ENCODE measurements around the gene RGS5.
"Not testable (repeated sequence)": the region's sequence is repeated elsewhere in the genome, so short reads cannot be mapped to it uniquely, and the experiment has no call there.

GRCh38 chr1:163244648-163245047 lies 41.9 kb upstream of the RGS5 start:
- not testable (repeated sequence) for TF ChIP-seq CTCF (IDR thresholded peaks at IDR 0.05); ZFX (IDR thresholded peaks at IDR 0.05; ENCODE audit: borderline replicate concordance)

Measured in 22Rv1 (cell line).